Mammary epithelial cell (primary cell): Measurements from ENCODE around the gene ERP44.

ENCODE experiments used
- CTCF ChIP-seq, 2 donors: IDR thresholded peaks in 1 of 2; conservative IDR thresholded peaks in 1 of 2; 2 replicates each; pipeline ENCODE4 v1.5.1; 2011 to 2012; ENCODE audit warnings: inconsistent platforms in 2 of 2, low read length in 2 of 2, mild to moderate bottlenecking in 2 of 2, control low read depth in 1 of 2, low read depth in 1 of 2; ENCODE audit not compliant: insufficient read depth in 1 of 2; ENCODE audit errors: extremely low read depth in 1 of 2
- EZH2 ChIP-seq: IDR thresholded peaks from 2 replicates; pipeline ENCODE4 v1.6.1; 2012; ENCODE audit warnings: low read length, inconsistent platforms, borderline replicate concordance

- no peak for TF ChIP-seq CTCF (conservative IDR thresholded peaks at IDR 0.05 in 1 of 2, IDR thresholded peaks at IDR 0.05 in 1 of 2; ENCODE audit: extremely low read depth in 1 of 2, insufficient read depth in 1 of 2, low read depth in 1 of 2, low read length in 2 of 2)
- no peak for TF ChIP-seq EZH2
Measured at GRCh38 chr9:100096378-100096916, 2.4 kb downstream of the ERP44 start.
